Mucosa of rectum (tissue), 2 donors: ENCODE measurements around the gene USF2.

Experiments used
- H3K27ac ChIP-seq, 2 donors: one replicate each; pipeline ENCODE4 v1.7.0; 2013; ENCODE audit warnings: inconsistent platforms in 2 of 2, low read depth in 2 of 2, low read length in 2 of 2
- H3K27me3 ChIP-seq, 2 donors: one replicate each; pipeline ENCODE4 v1.7.0; 2013; ENCODE audit warnings: low read length in 2 of 2; ENCODE audit not compliant: control insufficient read depth in 2 of 2, insufficient read depth in 2 of 2
- H3K36me3 ChIP-seq, 2 donors: one replicate each; pipeline ENCODE4 v1.7.0; 2013; ENCODE audit warnings: low read length in 2 of 2; ENCODE audit not compliant: control insufficient read depth in 2 of 2, insufficient read depth in 2 of 2
- H3K4me1 ChIP-seq, 2 donors: one replicate each; pipeline ENCODE4 v1.7.0; 2013; ENCODE audit warnings: low read length in 2 of 2, mild to moderate bottlenecking in 1 of 2; ENCODE audit not compliant: control insufficient read depth in 2 of 2, insufficient read depth in 2 of 2
- H3K4me3 ChIP-seq, 2 donors: one replicate each; pipeline ENCODE4 v1.7.0; 2013; ENCODE audit warnings: low read length in 2 of 2
- H3K9ac ChIP-seq, 2 donors: one replicate each; pipeline ENCODE4 v1.7.0; 2013; ENCODE audit warnings: low read length in 2 of 2, low read depth in 1 of 2, mild to moderate bottlenecking in 1 of 2
- H3K9me3 ChIP-seq, 2 donors: one replicate each; pipeline ENCODE4 v1.7.0; 2013; ENCODE audit warnings: low read length in 2 of 2; ENCODE audit not compliant: control insufficient read depth in 2 of 2
- donor health status: healthy.
- donor health status: Normal muscosa, but diverticular disease.

The USF2 gene

DNA sequence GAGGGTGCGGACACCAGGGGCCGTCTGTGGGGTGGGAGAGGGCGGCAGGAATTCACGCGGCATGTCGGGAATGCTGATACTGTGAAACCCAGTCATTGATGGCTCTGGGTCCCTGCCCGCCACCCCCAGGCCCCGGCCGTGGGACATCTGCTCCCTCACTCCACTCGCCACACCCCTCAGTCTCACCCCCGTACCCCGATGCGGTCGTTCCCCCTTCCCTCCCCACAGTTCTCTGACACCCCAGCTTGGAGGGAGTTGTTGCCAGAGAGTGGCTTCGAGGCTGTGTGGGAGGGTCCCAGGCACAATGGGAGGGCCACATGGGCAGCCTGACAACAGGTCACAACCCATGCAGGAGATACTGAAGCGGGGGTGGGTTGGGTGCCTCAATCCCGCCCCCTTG lies 25.0 kb downstream of the USF2 start:
- H3K9me3 ChIP-seq = no peaks in the 10 kb centered on the region
- peaks cover 4% of the 10 kb centered on the region in 2 donors for H3K27me3 ChIP-seq
- H3K27ac ChIP-seq = no peak overlapping the region
- H3K4me3 ChIP-seq = no peak overlapping the region
- H3K9ac ChIP-seq = no peak overlapping the region
- no peaks in the 10 kb centered on the region for H3K36me3 ChIP-seq
- no peaks in the 10 kb centered on the region for H3K4me1 ChIP-seq

DNA sequence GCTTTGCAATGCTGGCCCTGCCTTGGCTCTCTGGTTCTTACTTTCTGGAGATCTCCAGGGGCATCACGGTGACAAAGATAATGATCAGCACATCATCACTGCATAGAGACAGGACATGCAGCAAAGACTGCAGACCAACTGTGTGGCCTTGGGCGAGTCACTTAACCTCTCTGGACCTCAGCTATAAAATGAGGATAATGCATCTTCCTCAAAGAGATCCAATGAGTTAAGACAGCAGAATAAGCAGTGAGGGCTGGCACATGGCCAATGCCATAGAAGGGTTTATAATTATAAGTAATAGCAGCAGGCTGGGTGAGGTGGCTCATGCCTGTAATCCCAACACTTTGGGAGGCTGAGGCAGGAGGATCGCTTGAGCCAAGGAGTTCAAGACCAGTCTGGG lies 25.6 kb downstream of the USF2 start:
- H3K9me3 ChIP-seq = no peaks in the 10 kb centered on the region
- H3K4me1 ChIP-seq = no peaks in the 10 kb centered on the region
- no peak overlapping the region for H3K27ac ChIP-seq
- H3K27me3 ChIP-seq = peaks cover 4% of the 10 kb centered on the region in 2 donors
- H3K36me3 ChIP-seq = no peaks in the 10 kb centered on the region
- H3K9ac ChIP-seq = no peak overlapping the region
- H3K4me3 ChIP-seq = no peak overlapping the region

DNA sequence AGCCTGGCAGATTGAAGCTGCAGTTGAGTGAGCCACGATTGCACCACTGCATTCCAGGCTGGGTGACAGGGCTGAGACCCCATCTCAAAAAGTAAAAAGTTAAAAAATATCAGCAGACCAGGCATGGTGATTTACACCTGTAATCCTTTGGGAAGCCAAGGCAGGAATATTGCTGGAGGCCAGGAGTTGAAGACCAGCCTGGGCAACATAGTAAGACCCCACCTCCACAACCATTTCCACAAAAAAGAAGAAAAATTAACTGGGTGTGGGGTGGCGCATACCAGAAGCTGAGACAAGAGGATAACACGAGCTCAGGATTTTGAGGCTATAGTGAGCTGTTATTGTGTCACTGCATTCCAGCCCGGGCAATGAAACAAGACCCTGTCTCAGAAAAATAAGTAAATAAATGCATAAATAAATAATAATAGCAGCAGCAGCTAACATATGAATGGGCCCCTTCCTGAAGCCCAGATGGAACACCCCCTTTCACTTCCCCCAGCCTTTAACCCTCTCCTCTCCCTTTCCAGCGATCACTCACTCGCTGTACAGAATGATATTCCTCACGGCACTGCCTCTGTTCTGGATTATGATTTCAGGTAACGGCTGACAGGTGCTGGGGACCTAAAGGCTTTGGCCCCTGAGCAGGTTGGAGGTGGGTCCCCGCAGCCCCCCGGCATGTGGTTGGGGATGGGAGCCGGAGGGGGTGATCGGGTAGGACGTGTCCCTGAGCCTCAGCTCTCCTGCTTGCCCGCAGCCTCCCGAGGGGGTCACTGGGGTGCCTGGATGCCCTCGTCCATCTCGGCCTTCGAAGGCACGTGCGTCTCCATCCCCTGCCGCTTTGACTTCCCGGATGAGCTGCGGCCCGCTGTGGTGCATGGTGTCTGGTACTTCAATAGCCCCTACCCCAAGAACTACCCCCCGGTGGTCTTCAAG lies 26.4 kb downstream of the USF2 start:
- H3K4me1 ChIP-seq = no peaks in the 10 kb centered on the region
- H3K9me3 ChIP-seq = no peaks in the 10 kb centered on the region
- no peak overlapping the region for H3K4me3 ChIP-seq
- H3K9ac ChIP-seq = no peak overlapping the region
- H3K27me3 ChIP-seq = peaks cover 4% of the 10 kb centered on the region in 2 donors
- H3K27ac ChIP-seq = no peak overlapping the region
- H3K36me3 ChIP-seq = no peaks in the 10 kb centered on the region

DNA sequence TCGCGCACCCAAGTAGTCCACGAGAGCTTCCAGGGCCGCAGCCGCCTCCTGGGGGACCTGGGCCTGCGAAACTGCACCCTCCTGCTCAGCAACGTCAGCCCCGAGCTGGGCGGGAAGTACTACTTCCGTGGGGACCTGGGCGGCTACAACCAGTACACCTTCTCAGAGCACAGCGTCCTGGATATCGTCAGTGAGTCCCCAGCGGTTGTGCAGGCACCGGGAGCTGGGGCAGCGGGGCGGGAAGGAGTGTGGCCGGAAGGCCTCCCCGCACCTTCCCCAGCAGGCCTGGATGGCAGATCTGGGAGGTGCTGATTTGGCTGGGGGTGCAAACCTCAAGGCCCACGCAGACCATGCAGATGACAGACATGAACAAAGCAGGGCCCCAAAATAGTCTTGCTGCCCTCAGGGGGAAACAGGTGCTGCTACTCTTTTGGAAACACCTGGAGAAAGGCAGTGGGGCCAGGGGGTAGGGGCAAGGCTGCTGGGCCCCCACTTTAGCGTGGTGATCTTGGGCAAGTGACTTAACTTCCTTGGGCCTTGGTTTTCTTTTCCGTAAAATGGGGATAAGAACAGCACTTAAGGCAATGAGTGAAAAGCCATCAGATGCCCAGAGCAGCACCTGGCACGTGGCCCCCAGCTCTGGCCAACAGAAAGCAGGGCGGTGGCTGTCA lies 27.2 kb downstream of the USF2 start:
- no peak overlapping the region for H3K4me3 ChIP-seq
- no peak overlapping the region for H3K9ac ChIP-seq
- H3K27ac ChIP-seq = no peak overlapping the region
- H3K27me3 ChIP-seq = peaks cover 4% of the 10 kb centered on the region in 2 donors
- no peaks in the 10 kb centered on the region for H3K36me3 ChIP-seq
- H3K4me1 ChIP-seq = no peaks in the 10 kb centered on the region
- H3K9me3 ChIP-seq = no peaks in the 10 kb centered on the region

DNA sequence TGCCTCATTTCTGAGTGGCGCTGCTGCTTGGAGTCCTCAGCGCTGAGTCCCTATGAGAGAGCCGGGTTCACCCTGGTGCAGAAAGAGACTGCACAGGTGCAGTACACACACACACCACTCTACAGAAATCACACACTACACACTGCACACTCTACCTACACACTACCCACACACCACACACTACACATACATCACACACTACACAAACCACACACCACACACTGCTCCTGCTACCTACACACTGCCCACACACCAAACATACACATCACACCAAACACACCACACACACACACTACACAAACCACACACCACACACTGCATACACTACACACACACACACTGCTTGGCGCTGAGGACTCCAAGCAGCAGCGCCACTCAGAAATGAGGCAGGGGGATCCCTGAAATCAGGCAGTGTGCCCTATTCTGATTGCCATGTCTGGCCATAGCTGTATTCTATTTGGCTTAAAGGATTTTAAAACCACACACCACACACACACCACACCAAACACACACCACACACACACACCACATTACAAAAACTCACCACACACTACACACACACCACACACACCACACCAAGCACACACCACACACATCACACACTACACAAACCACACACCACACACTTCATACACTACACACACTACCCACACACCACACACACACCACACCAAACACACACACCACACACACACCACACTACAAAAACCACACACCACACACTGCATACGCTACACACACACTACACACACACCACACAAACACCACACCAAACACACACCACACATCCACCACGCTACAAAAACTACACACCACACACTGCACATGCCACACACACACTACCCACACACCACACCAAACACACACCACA lies 28.1 kb downstream of the USF2 start:
- H3K9me3 ChIP-seq = no peaks in the 10 kb centered on the region
- no peaks in the 10 kb centered on the region for H3K4me1 ChIP-seq
- H3K4me3 ChIP-seq = no peak overlapping the region
- H3K27me3 ChIP-seq = peaks cover 4% of the 10 kb centered on the region in 2 donors
- no peak overlapping the region for H3K27ac ChIP-seq
- no peaks in the 10 kb centered on the region for H3K36me3 ChIP-seq
- no peak overlapping the region for H3K9ac ChIP-seq

DNA sequence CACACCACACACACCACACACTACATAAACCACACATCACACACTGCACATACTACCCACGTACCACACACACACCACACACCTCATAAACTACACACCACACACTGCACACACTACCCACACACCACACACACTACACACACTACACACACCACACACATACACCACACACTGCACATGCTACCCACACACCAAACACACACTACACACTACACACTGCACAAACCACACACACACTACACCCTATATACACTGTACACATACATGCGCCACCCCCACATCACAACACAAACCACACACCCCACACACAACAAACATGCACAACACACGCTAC lies 28.7 kb downstream of the USF2 start:
- Histone ChIP-seq H3K27me3 (peaks cover 4% of the 10 kb centered on the region in 2 donors), H3K27ac (no peak overlapping the region), H3K4me1 (no peaks in the 10 kb centered on the region), H3K36me3 (no peaks in the 10 kb centered on the region), H3K9me3 (no peaks in the 10 kb centered on the region), H3K4me3 (no peak overlapping the region), H3K9ac (no peak overlapping the region)

DNA sequence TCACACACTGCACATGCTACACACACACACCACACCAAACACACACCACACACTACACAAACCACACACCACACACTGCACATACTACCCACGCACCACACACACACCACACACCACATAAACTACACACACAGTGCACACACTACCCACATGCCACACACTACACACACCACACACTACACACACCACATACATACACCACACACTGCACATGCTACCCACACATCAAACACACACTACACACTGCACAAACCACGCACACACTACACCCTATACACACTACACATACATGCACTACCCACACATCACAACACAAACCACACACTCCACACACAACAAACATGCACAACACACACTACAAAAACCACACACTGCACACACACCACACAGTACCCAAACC lies 29.2 kb downstream of the USF2 start:
- Histone ChIP-seq H3K4me1 (no peaks in the 10 kb centered on the region), H3K27me3 (peaks cover 4% of the 10 kb centered on the region in 2 donors), H3K36me3 (no peaks in the 10 kb centered on the region), H3K9ac (no peak overlapping the region), H3K27ac (no peak overlapping the region), H3K4me3 (no peak overlapping the region), H3K9me3 (no peaks in the 10 kb centered on the region)

DNA sequence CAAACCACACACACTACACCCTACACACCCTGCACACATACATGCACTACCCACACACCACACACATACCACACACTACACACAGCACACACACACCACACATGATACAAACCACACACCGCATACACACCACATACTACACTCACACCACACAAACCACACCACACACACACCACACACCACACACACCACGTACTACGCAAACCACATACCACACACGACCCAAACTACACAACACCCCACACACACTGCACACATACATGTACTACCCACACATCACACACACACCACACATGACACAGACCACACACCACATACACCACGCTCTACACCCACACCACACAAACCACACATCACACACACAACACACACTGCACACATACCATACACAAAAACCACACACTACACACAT lies 29.8 kb downstream of the USF2 start:
- H3K27ac ChIP-seq = no peak overlapping the region
- no peaks in the 10 kb centered on the region for H3K9me3 ChIP-seq
- no peaks in the 10 kb centered on the region for H3K36me3 ChIP-seq
- H3K27me3 ChIP-seq = peaks cover 0 to 4% of the 10 kb centered on the region in 2 donors
- no peaks in the 10 kb centered on the region for H3K4me1 ChIP-seq
- H3K4me3 ChIP-seq = no peak overlapping the region
- H3K9ac ChIP-seq = no peak overlapping the region

DNA sequence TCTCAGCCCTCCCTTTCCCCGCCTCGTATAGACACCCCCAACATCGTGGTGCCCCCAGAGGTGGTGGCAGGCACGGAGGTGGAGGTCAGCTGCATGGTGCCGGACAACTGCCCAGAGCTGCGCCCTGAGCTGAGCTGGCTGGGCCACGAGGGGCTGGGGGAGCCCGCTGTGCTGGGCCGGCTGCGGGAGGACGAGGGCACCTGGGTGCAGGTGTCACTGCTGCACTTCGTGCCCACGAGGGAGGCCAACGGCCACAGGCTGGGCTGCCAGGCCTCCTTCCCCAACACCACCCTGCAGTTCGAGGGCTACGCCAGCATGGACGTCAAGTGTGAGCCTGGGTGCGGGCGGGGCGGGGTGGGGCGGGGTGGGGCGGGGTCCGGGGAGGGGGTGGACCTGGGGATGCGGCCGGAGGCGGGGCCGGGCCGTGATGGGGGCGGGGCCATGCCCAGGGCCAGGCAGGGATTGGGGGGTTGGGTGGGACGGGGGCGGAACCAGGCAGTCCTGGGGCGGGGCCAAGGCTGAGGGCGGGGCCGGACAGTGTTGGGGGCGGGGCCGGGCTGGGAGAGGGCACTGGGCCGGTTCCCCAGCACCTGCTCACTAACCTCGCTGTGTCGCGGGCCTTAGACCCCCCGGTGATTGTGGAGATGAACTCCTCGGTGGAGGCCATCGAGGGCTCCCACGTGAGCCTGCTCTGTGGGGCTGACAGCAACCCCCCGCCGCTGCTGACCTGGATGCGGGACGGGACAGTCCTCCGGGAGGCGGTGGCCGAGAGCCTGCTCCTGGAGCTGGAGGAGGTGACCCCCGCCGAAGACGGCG lies 31.0 kb downstream of the USF2 start:
- H3K4me3 ChIP-seq = no peak overlapping the region
- no peak overlapping the region for H3K9ac ChIP-seq
- H3K4me1 ChIP-seq = no peaks in the 10 kb centered on the region
- no peaks in the 10 kb centered on the region for H3K9me3 ChIP-seq
- H3K27ac ChIP-seq = no peak overlapping the region
- H3K27me3 ChIP-seq = no peaks in the 10 kb centered on the region
- no peaks in the 10 kb centered on the region for H3K36me3 ChIP-seq
